Pancreas (tissue), 10 donors: ENCODE data around the gene AHRR. TPM values are rescaled to one million over a fixed set of nuclear protein-coding genes. Genes with fewer than 3 reads are reported as not detected.

ENCODE experiments used
- ATAC-seq, 4 donors: fragments of 200-7000 bp; cut with Tn5 transposase; one replicate each; pipeline versions ENCODE4 v1.8.0 to v1.9.1; 2020; ENCODE audit warnings: mild to moderate bottlenecking in 4 of 4, moderate library complexity in 4 of 4
- DNase-seq, 6 donors: peaks; one replicate each; pipeline ENCODE4 v3.0.0-alpha.2; 2020
- FAIRE-seq: peaks from 2 replicates; lab custom pipeline; 2012; peaks lifted over from hg19 to GRCh38; lab: Jason Lieb, UNC
- H3K27ac ChIP-seq, 4 donors: fragments of 200-600 bp; sonication (generic); 1 replicate in 3 of 4; 2 replicates in 1 of 4; pipeline versions ENCODE4 v1.5.0 to v1.8.0; 2020
- H3K27me3 ChIP-seq, 4 donors: fragments of 200-600 bp; one replicate each; pipeline ENCODE4 v1.8.0; 2021
- H3K36me3 ChIP-seq, 3 donors: fragments of 200-600 bp; sonication (generic) in 1 of 3; one replicate each; pipeline versions ENCODE4 v1.5.0 to v1.8.0; 2020 to 2021
- H3K4me1 ChIP-seq, 3 donors: fragments of 200-600 bp; one replicate each; pipeline ENCODE4 v1.8.0; 2021
- H3K4me3 ChIP-seq, 4 donors: fragments of 200-600 bp; sonication (generic) in 2 of 4; one replicate each; pipeline versions ENCODE4 v1.5.0 to v1.8.0; 2020 to 2021
- H3K9me3 ChIP-seq, 4 donors: fragments of 200-600 bp; one replicate each; pipeline ENCODE4 v1.8.0; 2021
- WGBS, 2 donors: extraction: QIAGEN DNeasy Blood & Tissue Kit; methylation state at CpG; one replicate each; pipeline ENCODE4 v1.1.7; 2013; 5-methylcytosine and 5-hydroxymethylcytosine counted together
- intact Hi-C, 3 donors: fragments of 100-400 bp; cut with DNase I; formaldehyde crosslinking; loops; one replicate each; pipeline versions ENCODE4 v1.11.1 to v1.14.2; 2022
- polyA plus RNA-seq, 2 donors: library from polyadenylated mRNA; stranded (reverse); fragments of 200-250 nt; gene quantifications; one replicate each; pipeline ENCODE4 v1.2.3, GENCODE V29; 2013
- total RNA-seq, 6 donors: library from RNA; stranded (reverse); fragmentation: NEBNext Ultra II Directional in 4 of 6; extraction: Animal tissue kit (Norgen Biotek cat#: 25700) in 4 of 6; gene quantifications; one replicate each; pipeline versions ENCODE4 v1.2.1 to v1.2.4, GENCODE V29; 2021 to 2023
- TF ChIP-seq, protein P1 (sequence below), 4 donors: fragments of 200-600 bp; sonication (generic) in 3 of 4; IDR thresholded peaks; one replicate each; pipeline versions ENCODE4 v1.5.0 to v1.8.0; 2021; ENCODE audit warnings: antibody characterized with exemption in 4 of 4
- donor health status: healthy with polysubstance abuse.
- donor health status: DM: no; HTN: no; CAD: no; lungs with moderate emphysema.
- donor health status: DM: no; HTN: no; CAD: no.
- donor health status: control.
- donor health status: control.
- donor health status: Bipolar disorder and iron deficiency.
- donor health status: DM: yes; HTN: yes; CAD: no.
- donor health status: DM: no; HTN: no; CAD: no.
- donor health status: DM: no; HTN: no; CAD: no.
- donor health status: DM: yes; HTN: yes; CAD: no.

The AHRR gene
- total and polyA plus RNA-seq, 8 donors, result 0.34 to 1.7 (median 0.69) TPM

GRCh38 chr5:434443-435146 lies 113.1 kb downstream of the AHRR start:
- H3K36me3 ChIP-seq, result no peaks in the 10 kb centered on the region
- H3K9me3 ChIP-seq, result no peaks in the 10 kb centered on the region
- no peaks in the 10 kb centered on the region for H3K27me3 ChIP-seq
- TF ChIP-seq, protein P1, sequence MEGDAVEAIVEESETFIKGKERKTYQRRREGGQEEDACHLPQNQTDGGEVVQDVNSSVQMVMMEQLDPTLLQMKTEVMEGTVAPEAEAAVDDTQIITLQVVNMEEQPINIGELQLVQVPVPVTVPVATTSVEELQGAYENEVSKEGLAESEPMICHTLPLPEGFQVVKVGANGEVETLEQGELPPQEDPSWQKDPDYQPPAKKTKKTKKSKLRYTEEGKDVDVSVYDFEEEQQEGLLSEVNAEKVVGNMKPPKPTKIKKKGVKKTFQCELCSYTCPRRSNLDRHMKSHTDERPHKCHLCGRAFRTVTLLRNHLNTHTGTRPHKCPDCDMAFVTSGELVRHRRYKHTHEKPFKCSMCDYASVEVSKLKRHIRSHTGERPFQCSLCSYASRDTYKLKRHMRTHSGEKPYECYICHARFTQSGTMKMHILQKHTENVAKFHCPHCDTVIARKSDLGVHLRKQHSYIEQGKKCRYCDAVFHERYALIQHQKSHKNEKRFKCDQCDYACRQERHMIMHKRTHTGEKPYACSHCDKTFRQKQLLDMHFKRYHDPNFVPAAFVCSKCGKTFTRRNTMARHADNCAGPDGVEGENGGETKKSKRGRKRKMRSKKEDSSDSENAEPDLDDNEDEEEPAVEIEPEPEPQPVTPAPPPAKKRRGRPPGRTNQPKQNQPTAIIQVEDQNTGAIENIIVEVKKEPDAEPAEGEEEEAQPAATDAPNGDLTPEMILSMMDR (IDR thresholded peaks at IDR 0.05), result no peak
- intact Hi-C loops, result no loop called here
- FAIRE-seq, result no peak
- no peak overlapping the region for H3K4me3 ChIP-seq
- H3K27ac ChIP-seq, result no peak overlapping the region
- WGBS, 2 donors, result 62 to 72% methylated on average over 26 of the region's 26 CpGs
- peak in 2 of 6 donors; percentile 47 to 48 for DNase-seq
- no peaks in the 10 kb centered on the region for H3K4me1 ChIP-seq
- no peak for ATAC-seq

- H3K36me3 ChIP-seq, result no peaks in the 10 kb centered on the region
- FAIRE-seq (no peak), ATAC-seq (no peak), DNase-seq (no peak)
- H3K27ac ChIP-seq, result no peak overlapping the region
- H3K27me3 ChIP-seq, result no peaks in the 10 kb centered on the region
- no peaks in the 10 kb centered on the region for H3K4me1 ChIP-seq
- H3K9me3 ChIP-seq, result no peaks in the 10 kb centered on the region
- intact Hi-C loops, result no loop called here
- no peak overlapping the region for H3K4me3 ChIP-seq
- WGBS, 2 donors, result 61 to 71% methylated on average over 27 of the region's 27 CpGs
- TF ChIP-seq, protein P1 (IDR thresholded peaks at IDR 0.05), result no peak
These were observed 113.8 kb downstream of the AHRR start for GRCh38 chr5:435156-435790.

DNA sequence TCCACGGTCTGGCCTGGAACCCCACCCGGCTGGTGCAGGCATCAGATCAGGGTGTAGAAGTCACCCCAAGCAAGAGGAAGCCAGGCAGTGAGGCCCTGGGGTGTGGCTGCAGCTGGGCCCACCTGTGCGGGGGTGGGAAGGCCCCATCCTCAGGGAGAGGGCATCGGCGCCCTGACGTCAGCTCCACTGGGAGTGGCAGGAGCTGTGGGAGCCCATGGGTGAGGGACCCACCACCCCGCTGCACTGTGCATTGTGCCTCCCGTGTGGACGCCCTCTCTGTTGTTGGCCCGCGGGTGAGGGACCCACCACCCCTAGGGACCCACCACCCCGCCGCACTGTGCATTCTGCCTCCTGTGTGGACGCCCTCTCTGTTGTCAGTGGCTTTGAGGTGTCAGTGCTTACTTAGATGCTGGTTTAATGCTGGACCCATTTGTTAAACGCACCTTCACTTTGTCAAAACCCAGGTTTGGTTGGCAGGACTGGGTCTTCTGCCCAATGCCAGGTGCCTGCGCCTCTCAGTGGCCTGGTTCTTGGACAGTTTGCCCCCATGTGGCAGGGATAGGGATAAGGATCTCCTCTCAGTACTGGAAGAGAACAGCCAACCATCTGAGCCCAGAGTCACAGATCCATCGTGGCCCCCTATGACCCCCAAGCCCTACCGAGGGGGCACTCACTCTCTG lies 114.6 kb downstream of the AHRR start:
- no peaks in the 10 kb centered on the region for H3K9me3 ChIP-seq
- WGBS, 2 donors, result 52 to 67% methylated on average over 18 of the region's 18 CpGs
- no peaks in the 10 kb centered on the region for H3K36me3 ChIP-seq
- peak in 1 of 6 donors; percentile 58 for DNase-seq
- TF ChIP-seq, protein P1 (IDR thresholded peaks at IDR 0.05), result no peak
- no peaks in the 10 kb centered on the region for H3K27me3 ChIP-seq
- no peaks in the 10 kb centered on the region for H3K4me1 ChIP-seq
- peak in 3 of 4 donors; percentile 46 to 61 (median 54) for ATAC-seq
- FAIRE-seq, result no peak
- H3K27ac ChIP-seq, result no peak overlapping the region
- intact Hi-C loops, result no loop called here
- no peak overlapping the region for H3K4me3 ChIP-seq

DNA sequence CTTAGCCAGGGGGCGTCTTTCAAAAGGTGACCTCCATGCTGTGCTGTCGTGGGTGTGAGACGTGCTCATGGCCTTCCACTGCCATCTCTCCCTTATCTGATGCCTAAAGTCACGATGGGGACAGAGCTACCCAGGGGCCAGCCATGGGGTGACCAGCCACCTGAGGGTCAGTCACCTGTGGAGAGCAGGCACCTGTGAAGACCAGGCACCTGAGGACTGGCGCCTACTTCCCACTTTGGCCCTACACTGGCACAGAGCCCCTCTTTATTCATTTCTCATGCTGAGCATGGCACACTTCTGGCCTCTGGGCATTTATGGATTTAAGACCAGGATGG lies 115.1 kb downstream of the AHRR start:
- H3K27ac ChIP-seq, result no peak overlapping the region
- H3K27me3 ChIP-seq, result no peaks in the 10 kb centered on the region
- H3K4me3 ChIP-seq, result no peak overlapping the region
- DNase-seq (no peak), ATAC-seq (no peak), FAIRE-seq (no peak)
- TF ChIP-seq, protein P1 (IDR thresholded peaks at IDR 0.05), result no peak
- H3K4me1 ChIP-seq, result no peaks in the 10 kb centered on the region
- H3K9me3 ChIP-seq, result no peaks in the 10 kb centered on the region
- 32 to 42% methylated on average over 5 of the region's 5 CpGs for WGBS, 2 donors
- H3K36me3 ChIP-seq, result no peaks in the 10 kb centered on the region
- intact Hi-C loops, result no loop called here
